Measurements from ENCODE around the gene PPY.
"Not testable (repeated sequence)": the region's sequence is repeated elsewhere in the genome, so short reads cannot be mapped to it uniquely, and the experiment has no call there.

PPY gene

DNA sequence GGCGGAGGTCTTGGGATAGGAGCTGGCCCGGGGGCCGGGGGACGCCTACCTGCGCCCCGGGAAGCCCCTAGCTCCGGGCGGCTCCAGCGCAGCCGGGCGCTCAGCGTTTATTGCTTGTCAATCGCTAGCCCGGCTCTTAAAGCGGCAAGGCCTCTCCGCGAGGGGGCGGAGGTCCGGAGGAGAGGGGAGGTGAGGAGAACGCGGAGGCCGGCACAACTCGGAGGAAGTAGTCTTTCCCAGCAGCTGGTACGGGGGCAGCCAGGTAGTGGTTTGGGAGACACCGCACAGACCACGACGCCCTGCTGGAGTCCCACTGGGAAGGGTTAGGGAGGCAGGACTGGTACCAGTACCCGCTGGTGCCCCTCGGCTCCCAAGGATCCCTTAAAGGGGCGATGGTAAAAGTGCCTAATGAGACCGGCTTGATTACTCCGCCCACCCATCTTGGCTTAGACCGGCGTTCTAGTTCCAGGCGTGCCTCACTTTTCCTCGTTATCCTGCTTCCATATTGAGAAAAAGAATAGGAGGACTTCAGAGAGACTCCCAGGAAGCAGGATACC, 34.8 kb downstream of the PPY start, which contains the start of gene MPP2:
Gene MPP2 (minus strand): TSS at position 112 of the 557 bp plus-strand sequence. CDS start 3,076 bp downstream, outside the sequence.
- in situ Hi-C loops (cut with HindIII; ENCODE audit: low sequenced_read_pairs) = no loop called here

GRCh38 chr17:43906951-43907424, 35.3 kb downstream of the PPY start:
- in situ Hi-C loops (cut with HindIII; ENCODE audit: low sequenced_read_pairs) = no loop called here

DNA sequence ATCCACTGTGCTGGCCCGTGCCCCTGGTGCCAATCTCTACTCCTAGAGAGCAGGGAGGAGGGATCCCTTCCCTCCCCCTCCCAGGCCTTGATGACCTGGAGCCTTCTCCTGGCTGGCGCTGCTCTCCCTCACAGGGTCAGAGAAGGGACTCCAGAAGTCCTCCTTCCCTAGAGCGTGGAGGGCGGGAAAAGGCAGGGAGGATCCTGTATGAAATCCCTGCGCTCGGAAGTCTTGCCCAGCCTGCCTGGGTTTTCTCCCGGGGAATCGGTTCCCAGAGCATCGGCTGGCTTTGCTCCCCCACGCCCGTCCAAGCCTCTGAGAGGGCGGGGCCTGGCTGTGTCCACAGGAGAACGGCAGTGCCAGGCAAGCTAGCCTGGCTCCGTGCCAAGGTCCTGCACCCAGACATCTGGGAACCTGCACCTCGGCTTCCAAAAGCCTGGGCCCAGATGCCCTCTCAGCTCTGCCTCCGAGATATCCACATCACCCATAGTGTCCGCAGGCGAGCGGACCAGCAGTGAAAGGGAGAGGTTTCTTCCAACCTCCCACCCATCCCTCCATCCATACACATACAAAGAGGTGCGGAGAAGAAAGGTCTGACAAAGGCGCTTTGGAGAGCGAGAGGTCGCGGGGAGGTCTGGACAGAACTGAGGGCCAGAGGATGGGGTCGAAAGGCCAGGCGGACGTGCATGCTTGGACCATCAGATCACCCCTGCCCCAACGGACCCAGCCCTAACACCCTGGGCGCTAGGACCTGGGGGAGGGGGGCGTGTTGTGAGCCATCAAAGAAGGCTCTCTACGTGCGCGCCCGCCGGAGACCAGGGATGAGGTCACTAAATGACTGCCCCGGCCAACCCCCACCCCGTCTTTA, 36.1 kb downstream of the PPY start:
- in situ Hi-C loops (cut with HindIII; ENCODE audit: low sequenced_read_pairs) = no loop called here

- in situ Hi-C loops (cut with HindIII; ENCODE audit: low sequenced_read_pairs) = no loop called here
Measured at GRCh38 chr17:43905400-43905984, 36.8 kb downstream of the PPY start.

- in situ Hi-C loops (cut with HindIII; ENCODE audit: low sequenced_read_pairs) = no loop called here
Measured at GRCh38 chr17:43901861-43902589, 40.3 kb downstream of the PPY start.

DNA sequence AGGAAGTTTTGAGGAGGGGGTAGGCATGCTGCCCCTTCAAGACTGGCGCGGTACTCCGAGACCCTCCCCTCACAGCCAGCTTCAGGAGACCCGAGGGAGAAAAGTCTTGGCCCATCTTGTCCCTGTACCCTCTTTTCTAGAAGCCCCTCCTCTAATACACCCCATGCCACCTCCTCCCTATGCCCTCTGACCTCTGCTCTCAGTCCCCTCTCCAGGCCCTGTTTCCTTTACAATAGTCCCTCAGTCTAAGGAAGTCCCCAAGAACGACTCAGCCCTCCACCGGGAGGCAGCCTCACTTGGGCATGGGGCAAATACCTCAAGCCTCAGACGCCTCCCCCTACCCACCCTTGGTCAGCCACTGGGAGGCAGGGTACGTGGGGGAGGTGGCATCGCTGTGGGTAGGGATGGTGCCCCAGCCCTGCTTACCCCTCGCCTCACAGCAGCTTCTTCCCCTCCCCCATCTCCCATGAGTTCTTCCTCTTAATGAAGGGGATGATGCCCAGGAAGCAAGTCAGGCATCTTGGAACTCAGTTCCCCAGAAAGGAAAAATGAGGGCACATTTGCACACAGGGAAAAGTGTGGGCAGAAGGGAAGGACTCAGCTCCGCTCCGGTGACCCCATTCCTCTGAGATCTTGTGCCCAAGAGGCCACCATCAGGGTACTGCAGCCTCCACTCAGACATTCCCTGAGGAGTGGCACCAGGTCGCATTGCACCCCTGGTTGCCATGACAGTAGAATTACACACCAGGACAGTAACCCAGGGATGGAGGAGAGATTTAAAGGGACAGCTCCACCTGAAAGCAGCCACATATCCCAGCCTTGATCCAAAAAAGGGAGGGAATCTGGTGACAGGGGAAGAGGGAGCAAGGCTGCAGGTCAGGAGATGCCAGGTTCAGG, 41.2 kb downstream of the PPY start:
- in situ Hi-C loops (cut with HindIII; ENCODE audit: low sequenced_read_pairs) = no loop called here

GRCh38 chr17:43900183-43900857, 42.0 kb downstream of the PPY start:
- in situ Hi-C loops (cut with HindIII; ENCODE audit: low sequenced_read_pairs) = no loop called here

- in situ Hi-C loops (cut with HindIII; ENCODE audit: low sequenced_read_pairs) = no loop called here
Measured at GRCh38 chr17:43898446-43898845, 43.8 kb downstream of the PPY start.

DNA sequence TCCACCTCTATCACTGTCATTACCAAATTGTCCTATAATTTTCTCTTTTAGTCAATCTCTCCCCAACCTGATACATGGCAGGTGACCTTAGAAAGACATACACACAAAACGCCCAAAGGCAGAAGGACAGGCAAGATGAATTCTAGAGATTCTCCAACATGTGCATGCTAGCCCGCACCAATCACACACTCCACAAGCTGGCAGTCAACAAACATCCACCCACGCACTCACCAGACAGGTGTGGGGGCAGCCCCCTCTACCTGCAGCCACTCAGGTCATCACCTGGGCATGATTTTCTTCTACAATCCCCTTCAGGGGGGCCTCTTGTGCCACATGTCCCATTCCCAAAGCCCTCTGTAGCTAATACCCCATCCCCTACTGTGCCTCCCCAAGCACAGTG, 44.4 kb downstream of the PPY start:
- in situ Hi-C loops (cut with HindIII; ENCODE audit: low sequenced_read_pairs) = no loop called here

- in situ Hi-C loops (cut with HindIII; ENCODE audit: low sequenced_read_pairs) = not testable (repeated sequence)
Measured at GRCh38 chr17:43894494-43894893, 47.8 kb downstream of the PPY start.

- in situ Hi-C loops (cut with HindIII; ENCODE audit: low sequenced_read_pairs) = no loop called here
Measured at GRCh38 chr17:43892647-43892952, 49.7 kb downstream of the PPY start.

DNA sequence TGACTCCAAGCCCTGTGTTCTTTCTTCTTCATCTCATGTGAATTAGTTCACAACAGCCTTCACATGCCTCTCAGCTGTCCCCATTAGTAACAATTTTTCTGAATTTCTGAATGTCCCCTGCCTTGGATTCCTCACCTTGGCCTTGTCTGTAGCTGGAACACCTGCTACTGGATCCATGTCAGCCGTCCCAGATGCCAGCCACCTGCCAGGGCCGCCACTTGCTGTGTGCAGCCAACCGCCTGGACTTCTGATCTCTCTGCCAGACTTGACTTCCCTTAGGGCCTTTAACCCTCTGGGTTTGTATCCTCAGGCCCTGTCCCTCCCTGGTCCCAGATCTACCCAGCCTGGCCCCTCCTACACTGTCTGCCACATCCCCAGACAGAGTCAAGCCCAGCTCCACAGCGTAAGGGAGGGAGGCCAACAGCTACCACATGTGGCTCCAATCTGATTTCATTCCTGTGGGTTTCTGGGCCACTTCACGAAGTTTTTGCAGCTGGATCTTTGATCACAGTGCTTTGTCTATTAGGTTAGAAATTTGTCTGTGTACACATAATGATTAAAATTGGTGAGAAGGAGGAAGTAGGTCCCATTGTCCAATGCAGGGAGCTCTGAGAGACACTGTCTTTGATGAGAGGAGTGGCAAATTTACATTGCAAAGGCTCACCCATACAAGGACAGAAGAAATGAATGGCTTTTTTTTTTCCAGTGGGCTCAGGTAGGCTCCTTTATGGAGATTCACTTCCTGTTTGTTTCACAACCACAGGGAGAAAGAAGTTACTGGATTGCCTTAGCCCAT, 50.2 kb downstream of the PPY start:
- in situ Hi-C loops (cut with HindIII; ENCODE audit: low sequenced_read_pairs) = no loop called here
